PC-3 (cell line): Measurements from ENCODE around the gene PDSS1. TPM values are rescaled to one million over a fixed set of nuclear protein-coding genes. Genes with fewer than 3 reads are reported as not detected.

Experiments used
- ATAC-seq: fragments of 200-7000 bp; cut with Tn5 transposase; 2 replicates; pipeline ENCODE4 v1.9.1; 2020; ENCODE audit warnings: mild to moderate bottlenecking, moderate library complexity
- BruUV-seq: library from RNA; stranded (reverse); fragments of 400-500 nt; replicated peaks from 2 replicates; lab custom pipeline; 2021; lab: Mats Ljungman, UMichigan
- CTCF ChIA-PET: fragments of 300-600 bp; sonication (Branson Sonifier 250); formaldehyde crosslinking; loops from one replicate; lab custom pipeline; 2022; ENCODE audit warnings: antibody characterized with exemption; lab: Charles Lee
- POLR2A ChIA-PET: fragments of 300-600 bp; sonication (Branson Sonifier 250); formaldehyde crosslinking; loops from one replicate; lab custom pipeline; 2022; ENCODE audit warnings: antibody characterized with exemption; ENCODE audit not compliant: unreplicated experiment; lab: Charles Lee
- DNase-seq: peaks from one replicate; pipeline ENCODE4 v3.0.0-alpha.2; 2015
- H2AFZ ChIP-seq: fragments of 300-600 bp; sonication (generic); 2 replicates; pipeline ENCODE4 v1.6.0; 2016; ENCODE audit warnings: antibody characterized with exemption, low read length
- H3F3A ChIP-seq: fragments of 300-600 bp; sonication (generic); one replicate; pipeline ENCODE4 v1.6.0; 2017; ENCODE audit warnings: antibody characterized with exemption, low read length, control low read depth, mild to moderate bottlenecking; ENCODE audit not compliant: unreplicated experiment
- H3K27ac ChIP-seq: fragments of 300-600 bp; sonication (generic); 2 replicates; pipeline ENCODE4 v1.5.1; 2016; ENCODE audit warnings: mild to moderate bottlenecking, low read length
- H3K27me3 ChIP-seq: fragments of 300-600 bp; sonication (generic); 2 replicates; pipeline ENCODE4 v1.6.1; 2016; ENCODE audit warnings: low read length, mixed read lengths
- H3K36me3 ChIP-seq: fragments of 300-600 bp; sonication (generic); 2 replicates; pipeline ENCODE4 v1.6.1; 2016; ENCODE audit warnings: low read depth, mixed run types, low read length, mixed read lengths
- H3K4me1 ChIP-seq: fragments of 300-600 bp; sonication (generic); 2 replicates; pipeline ENCODE4 v1.5.1; 2016; ENCODE audit warnings: low read length; ENCODE audit not compliant: insufficient read depth
- H3K4me2 ChIP-seq: fragments of 300-600 bp; sonication (generic); 2 replicates; pipeline ENCODE4 v1.6.0; 2016; ENCODE audit warnings: low read length
- H3K4me3 ChIP-seq: fragments of 300-600 bp; sonication (generic); 2 replicates; pipeline ENCODE4 v1.5.1; 2016; ENCODE audit warnings: mild to moderate bottlenecking, low read length, mixed read lengths
- H3K79me2 ChIP-seq: fragments of 300-600 bp; sonication (generic); 2 replicates; pipeline ENCODE4 v1.6.1; 2017; ENCODE audit warnings: low read length, mixed read lengths
- H3K9ac ChIP-seq: fragments of 300-600 bp; sonication (generic); 2 replicates; pipeline ENCODE4 v1.6.0; 2016; ENCODE audit warnings: mild to moderate bottlenecking, low read length
- H3K9me2 ChIP-seq: fragments of 300-600 bp; sonication (generic); replicated peaks from 2 replicates; pipeline ENCODE4 v1.6.1; 2016; ENCODE audit warnings: mixed run types, low read length, mixed read lengths
- H3K9me3 ChIP-seq: fragments of 300-600 bp; sonication (generic); 2 replicates; pipeline ENCODE4 v1.6.1; 2016; ENCODE audit warnings: low read length, mixed read lengths
- H4K20me1 ChIP-seq: fragments of 300-600 bp; sonication (generic); 2 replicates; pipeline ENCODE4 v1.6.1; 2016; ENCODE audit warnings: low read length, mixed read lengths
- EZH2 ChIP-seq: fragments of 300-600 bp; sonication (generic); IDR thresholded peaks from one replicate; pipeline ENCODE4 v1.6.1; 2017; ENCODE audit warnings: antibody characterized with exemption, mild to moderate bottlenecking, low read length; ENCODE audit not compliant: unreplicated experiment
- EZH2phosphoT487 ChIP-seq: fragments of 300-600 bp; sonication (generic); IDR thresholded peaks from 2 replicates; pipeline ENCODE4 v1.6.1; 2018; ENCODE audit warnings: mild to moderate bottlenecking, antibody characterized with exemption, low read length, borderline replicate concordance
- intact Hi-C: fragments of 100-400 bp; cut with micrococcal nuclease; formaldehyde crosslinking; loops from 2 replicates; pipeline ENCODE4 v1.9.0; 2023
- total RNA-seq: library from RNA; depleted of rRNA; stranded (reverse); fragments of >200 nt; gene quantifications from 2 replicates; pipeline ENCODE4 v1.2.3, GENCODE V29; 2014
- TF ChIP-seq, protein P1 (sequence below): fragments of 300-600 bp; sonication (generic); conservative IDR thresholded peaks from 2 replicates; pipeline ENCODE4 v1.5.1; 2017; ENCODE audit warnings: antibody characterized with exemption, low read depth, mild to moderate bottlenecking, low read length

Gene PDSS1
- total RNA-seq, 1 experiment from 2014 or later: 16.8 TPM

DNA sequence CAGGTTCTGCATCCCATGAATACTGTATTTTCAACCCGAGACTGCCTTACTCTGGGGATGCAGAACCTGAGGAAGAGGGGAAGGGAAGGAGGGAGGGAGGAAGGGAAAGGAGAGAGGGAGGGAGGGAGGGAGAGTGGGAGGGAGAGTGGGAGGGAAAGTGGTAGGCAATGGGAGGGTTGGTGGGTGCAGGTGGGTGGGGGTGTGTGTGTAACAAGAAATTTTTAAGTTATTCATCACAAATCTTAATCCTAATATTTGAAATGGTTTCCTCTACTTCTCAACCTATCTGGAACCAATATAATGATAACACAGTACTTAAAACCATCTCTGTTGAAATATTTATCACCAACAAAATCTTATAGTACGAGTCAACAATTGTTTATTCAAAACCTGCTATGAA is 68.0 kb downstream of the PDSS1 start:
- no peak overlapping the region for H3K4me2 ChIP-seq
- H3F3A ChIP-seq: no peaks in the 10 kb centered on the region
- no peak for ATAC-seq
- H4K20me1 ChIP-seq: no peaks in the 10 kb centered on the region
- intact Hi-C loops: no loop called here
- ChIA-PET POLR2A (no interaction called here), CTCF (no interaction called here)
- no peak overlapping the region for H3K27ac ChIP-seq
- no peak overlapping the region for H2AFZ ChIP-seq
- no peak for TF ChIP-seq EZH2
- TF ChIP-seq EZH2phosphoT487: no peak
- TF ChIP-seq, protein P1, sequence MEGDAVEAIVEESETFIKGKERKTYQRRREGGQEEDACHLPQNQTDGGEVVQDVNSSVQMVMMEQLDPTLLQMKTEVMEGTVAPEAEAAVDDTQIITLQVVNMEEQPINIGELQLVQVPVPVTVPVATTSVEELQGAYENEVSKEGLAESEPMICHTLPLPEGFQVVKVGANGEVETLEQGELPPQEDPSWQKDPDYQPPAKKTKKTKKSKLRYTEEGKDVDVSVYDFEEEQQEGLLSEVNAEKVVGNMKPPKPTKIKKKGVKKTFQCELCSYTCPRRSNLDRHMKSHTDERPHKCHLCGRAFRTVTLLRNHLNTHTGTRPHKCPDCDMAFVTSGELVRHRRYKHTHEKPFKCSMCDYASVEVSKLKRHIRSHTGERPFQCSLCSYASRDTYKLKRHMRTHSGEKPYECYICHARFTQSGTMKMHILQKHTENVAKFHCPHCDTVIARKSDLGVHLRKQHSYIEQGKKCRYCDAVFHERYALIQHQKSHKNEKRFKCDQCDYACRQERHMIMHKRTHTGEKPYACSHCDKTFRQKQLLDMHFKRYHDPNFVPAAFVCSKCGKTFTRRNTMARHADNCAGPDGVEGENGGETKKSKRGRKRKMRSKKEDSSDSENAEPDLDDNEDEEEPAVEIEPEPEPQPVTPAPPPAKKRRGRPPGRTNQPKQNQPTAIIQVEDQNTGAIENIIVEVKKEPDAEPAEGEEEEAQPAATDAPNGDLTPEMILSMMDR: no peak
- no peak overlapping the region for H3K9ac ChIP-seq
- no peaks in the 10 kb centered on the region for H3K36me3 ChIP-seq
- no peaks in the 10 kb centered on the region for H3K27me3 ChIP-seq
- DNase-seq: no peak
- no peaks in the 10 kb centered on the region for H3K9me3 ChIP-seq
- no peaks in the 10 kb centered on the region for H3K79me2 ChIP-seq
- H3K4me3 ChIP-seq: no peak overlapping the region
- H3K9me2 ChIP-seq: no peaks in the 10 kb centered on the region
- no TSS peak for BruUV-seq
- H3K4me1 ChIP-seq: no peaks in the 10 kb centered on the region

DNA sequence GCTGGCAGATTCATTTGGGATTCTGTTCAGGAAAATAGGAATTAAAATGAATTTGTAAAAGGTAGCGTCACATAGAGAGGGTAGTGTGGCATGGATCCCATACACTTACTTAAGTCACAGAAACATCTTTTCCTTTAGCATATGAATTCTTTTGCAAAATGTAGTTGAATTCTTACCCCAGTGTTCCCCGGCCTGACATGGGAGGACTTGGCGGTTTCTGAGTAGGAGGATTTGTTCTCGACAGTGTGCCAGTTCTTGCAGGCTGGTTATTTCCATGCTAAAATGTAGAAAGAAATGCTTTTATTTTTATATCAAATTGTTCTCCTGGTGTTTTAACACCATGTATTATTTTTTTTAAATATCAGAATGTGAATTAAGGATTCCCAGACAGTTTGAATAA is 72.6 kb downstream of the PDSS1 start:
- Histone ChIP-seq H3K4me3 (no peak overlapping the region), H3F3A (no peaks in the 10 kb centered on the region), H3K9ac (no peak overlapping the region), H3K9me2 (no peaks in the 10 kb centered on the region), H3K4me2 (no peak overlapping the region), H3K4me1 (peaks cover 5% of the 10 kb centered on the region), H3K27me3 (no peaks in the 10 kb centered on the region), H3K36me3 (no peaks in the 10 kb centered on the region), H2AFZ (no peak overlapping the region), H3K9me3 (no peaks in the 10 kb centered on the region), H3K27ac (no peak overlapping the region), H3K79me2 (peaks cover 12% of the 10 kb centered on the region; the same call in 1 of the 2 replicates), H4K20me1 (no peaks in the 10 kb centered on the region)
- DNase-seq (no peak), ATAC-seq (no peak)
- POLR2A ChIA-PET: no interaction called here
- CTCF ChIA-PET: no interaction called here
- TF ChIP-seq, protein P1: no peak
- TF ChIP-seq EZH2 (no peak), EZH2phosphoT487 (no peak)
- no TSS peak for BruUV-seq
- intact Hi-C loops: no loop called here

DNA sequence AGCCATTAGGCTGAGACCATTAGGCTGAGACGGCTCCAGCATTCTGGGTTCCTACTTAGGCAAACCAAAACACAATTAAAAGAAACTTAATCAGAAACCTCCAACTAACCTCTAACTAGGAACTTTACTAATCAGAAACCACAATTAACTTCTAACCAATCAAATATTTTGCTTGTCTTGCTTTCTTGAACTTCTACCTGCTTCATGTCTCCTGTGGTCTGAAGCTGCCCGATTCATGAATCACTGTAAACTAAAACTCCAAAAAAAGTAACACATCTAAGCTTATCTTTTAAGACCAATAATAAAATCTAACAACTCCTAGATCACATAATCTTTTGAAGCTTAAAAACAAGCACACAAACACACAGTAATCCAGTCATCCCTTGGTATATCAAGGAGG is 76.1 kb downstream of the PDSS1 start:
- Histone ChIP-seq H3K27me3 (no peaks in the 10 kb centered on the region), H3K36me3 (no peaks in the 10 kb centered on the region), H3K4me2 (peak overlapping the region; percentile 22; the same call in 1 of the 2 replicates), H3F3A (no peaks in the 10 kb centered on the region), H3K9me2 (no peaks in the 10 kb centered on the region), H3K27ac (no peak overlapping the region), H3K9ac (no peak overlapping the region), H3K4me1 (peaks cover 17% of the 10 kb centered on the region), H3K79me2 (peaks cover 20% of the 10 kb centered on the region; the same call in 1 of the 2 replicates), H3K9me3 (no peaks in the 10 kb centered on the region), H4K20me1 (no peaks in the 10 kb centered on the region), H3K4me3 (no peak overlapping the region), H2AFZ (no peak overlapping the region)
- ChIA-PET CTCF (no interaction called here), POLR2A (interaction anchor here (0.5 kb wide), 1 partner anchor 18 kb away, joined by 3 read pairs; no protein-coding TSS in a partner anchor)
- TF ChIP-seq, protein P1: no peak
- TF ChIP-seq EZH2phosphoT487 (no peak), EZH2 (no peak)
- DNase-seq (peak; percentile 8), ATAC-seq (no peak)
- no TSS peak for BruUV-seq
- intact Hi-C loops: no loop called here
